GOT3 (cell line): ENCODE results near the gene ELAC2.

Experiments
- DNase-seq: peaks from one replicate; lab custom pipeline; 2025; ENCODE audit warnings: mixed read lengths; lab: John Stamatoyannopoulos, UW

ELAC2 gene

DNA sequence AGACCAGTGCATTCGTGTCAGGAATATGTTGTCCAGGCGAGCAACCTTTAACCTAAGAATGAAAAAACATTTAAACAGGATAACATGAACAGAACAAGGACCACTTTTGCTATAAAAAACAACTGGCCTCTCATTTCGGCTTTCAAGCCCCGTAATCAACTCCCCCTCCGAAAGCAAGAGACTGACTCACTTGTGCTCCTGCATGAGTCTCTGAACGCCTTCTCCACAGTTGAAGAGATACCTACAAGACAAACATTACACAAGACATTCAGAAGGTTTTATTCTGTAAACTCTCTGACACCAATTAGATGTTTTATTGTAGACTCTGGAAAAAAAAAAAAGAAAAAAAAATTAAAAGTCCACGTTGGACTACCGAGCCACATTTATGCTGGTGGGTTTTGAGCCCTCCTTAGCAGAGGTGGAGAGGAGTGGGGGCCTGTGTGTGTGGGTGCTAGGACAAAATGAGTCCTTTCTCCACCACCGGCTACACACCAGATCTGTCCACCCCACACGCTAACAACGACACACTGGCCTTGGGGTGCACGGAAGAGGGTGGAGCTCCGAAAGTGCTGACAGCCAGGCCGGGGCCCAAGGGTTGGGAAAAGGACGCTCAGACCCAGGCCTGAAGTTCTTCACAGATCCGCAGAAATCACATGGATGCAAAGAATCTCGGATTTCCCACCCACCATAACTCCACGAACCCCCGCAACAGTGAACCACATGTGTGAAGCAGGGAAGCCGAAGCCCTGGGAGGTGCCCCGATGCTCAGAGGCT is 759 bp downstream of the ELAC2 start:
- no peak for DNase-seq

DNA sequence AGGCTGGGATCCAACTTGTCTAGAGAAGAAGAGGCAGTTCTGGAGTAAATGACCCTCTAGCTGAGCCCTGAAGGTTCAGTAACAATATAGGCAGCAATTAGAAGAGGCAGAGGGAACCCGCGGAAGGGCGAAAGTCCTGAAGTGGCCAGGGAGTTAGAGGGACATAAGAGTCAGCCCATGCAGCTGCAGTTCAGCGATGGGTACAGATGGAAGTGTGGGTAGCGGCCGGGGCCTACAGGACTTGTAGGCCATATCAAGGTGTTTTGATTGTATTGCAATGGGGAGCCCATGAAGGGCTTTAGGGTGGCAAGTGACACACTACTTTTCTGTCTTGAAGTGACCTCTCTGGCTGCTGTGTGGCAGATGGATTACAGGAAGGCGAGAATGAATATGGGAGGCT is 3.0 kb downstream of the ELAC2 start:
- DNase-seq, result no peak

DNA sequence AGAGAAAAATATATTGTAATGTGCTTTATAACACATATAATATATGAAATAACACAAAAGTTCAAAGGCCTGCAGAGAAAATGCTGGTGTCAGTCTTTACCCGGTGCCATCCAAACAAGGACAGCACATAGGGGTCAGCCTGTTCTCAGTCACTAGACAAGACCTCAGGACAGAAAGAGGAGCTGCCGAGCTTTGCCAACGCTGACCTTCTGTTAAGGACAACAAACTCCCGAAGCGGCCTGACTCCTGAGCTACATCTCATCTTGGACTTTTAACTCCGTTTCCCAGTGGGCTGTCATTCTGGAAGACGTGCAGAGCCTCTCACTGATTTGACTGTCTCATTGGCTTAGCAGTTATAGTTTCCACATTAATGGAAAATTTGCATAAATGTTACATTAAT is 6.9 kb downstream of the ELAC2 start:
- no peak for DNase-seq

DNA sequence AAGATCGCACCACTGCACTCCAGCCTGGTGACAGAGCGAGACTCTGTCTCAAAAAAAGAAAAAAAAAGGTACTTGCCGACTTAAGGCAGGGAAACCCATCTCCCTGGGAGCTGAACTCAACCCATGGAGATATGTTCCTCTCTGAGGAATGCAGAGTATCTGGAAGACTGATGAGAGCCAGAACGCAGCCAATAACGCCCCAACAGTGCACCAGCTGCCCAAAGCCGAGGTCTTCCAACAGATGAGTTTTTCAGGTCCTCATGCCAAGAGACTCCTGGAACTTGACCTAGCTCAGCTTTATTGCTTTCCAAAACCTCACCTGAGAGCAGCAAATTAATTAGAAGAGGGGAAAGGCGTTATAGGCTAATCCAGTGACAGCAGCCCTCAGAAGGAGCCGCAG is 9.4 kb downstream of the ELAC2 start:
- DNase-seq, result no peak

DNA sequence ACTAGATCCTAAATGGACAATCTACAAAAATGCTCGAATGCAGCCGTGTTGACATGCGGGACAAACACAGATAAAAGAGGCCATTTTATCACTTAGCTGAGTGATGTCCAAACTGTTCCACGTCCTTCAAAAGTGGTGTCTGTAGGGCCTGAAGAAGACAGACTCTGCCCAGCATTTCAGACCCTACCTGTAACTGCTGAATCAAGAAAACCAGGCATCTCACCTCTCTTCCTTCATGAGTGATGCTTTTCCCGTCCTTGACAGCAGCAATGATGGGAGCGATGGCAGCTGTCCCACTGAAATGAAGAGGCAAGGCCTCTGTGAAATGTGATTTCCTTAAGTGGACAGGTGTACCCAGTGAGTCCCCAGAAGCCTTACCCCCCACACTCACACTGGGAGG is 12.3 kb downstream of the ELAC2 start:
- no peak for DNase-seq

DNA sequence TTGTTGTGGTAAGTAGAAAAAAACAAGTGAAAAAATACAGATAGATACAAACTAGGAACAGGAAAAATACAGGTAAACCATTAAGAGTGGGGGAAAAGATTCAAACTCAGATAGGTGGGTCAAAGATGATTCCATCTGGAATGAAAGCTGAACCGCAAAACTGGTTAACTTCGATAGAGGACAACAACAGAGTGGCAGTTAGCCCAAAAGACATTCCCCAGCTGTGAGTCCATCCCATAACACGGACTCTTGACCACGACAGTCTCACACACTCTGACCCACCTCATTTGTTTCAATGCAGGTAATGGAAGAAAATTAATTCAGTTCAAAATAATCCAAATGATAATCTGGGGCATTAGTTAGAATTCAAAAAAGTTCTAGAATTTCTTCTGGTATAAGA is 13.5 kb downstream of the ELAC2 start:
- no peak for DNase-seq

DNA sequence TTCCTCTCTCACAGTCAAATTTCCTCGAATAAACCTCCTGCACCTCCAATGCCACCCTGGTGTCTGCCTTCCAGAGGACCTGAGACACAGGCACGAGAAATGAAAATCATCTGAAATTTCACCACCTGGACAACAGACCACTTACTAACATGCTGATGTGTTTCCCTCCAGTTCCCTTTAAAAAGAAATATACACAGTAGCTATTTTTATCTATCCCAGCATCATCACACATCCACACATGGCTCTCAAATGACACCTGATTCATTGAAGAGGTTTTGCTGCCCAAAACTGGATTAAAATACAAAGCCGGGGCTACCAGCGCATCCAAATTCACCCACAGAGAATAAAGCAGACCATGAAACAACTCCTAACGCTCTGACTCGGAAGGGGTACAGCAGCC is 13.9 kb downstream of the ELAC2 start:
- no peak for DNase-seq

DNA sequence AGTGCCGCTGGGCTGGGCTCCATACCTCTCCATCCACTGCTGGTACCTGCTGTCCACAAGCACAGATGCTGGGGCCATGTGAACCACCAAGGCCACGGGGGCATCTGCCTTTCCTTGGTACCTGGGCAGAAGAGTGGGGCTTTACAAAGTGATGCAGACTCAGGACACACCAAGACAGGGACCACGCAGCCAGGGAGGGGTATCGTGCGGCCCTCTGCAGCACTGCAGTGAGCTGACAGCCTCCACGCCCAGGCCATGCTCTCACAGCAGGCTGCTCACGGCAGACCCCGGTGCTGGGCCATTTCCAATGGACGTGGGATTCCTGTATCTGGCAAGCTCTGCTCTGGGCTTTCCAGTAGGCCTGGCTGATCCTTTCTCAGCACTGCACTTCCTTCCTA is 14.4 kb downstream of the ELAC2 start:
- no peak for DNase-seq

DNA sequence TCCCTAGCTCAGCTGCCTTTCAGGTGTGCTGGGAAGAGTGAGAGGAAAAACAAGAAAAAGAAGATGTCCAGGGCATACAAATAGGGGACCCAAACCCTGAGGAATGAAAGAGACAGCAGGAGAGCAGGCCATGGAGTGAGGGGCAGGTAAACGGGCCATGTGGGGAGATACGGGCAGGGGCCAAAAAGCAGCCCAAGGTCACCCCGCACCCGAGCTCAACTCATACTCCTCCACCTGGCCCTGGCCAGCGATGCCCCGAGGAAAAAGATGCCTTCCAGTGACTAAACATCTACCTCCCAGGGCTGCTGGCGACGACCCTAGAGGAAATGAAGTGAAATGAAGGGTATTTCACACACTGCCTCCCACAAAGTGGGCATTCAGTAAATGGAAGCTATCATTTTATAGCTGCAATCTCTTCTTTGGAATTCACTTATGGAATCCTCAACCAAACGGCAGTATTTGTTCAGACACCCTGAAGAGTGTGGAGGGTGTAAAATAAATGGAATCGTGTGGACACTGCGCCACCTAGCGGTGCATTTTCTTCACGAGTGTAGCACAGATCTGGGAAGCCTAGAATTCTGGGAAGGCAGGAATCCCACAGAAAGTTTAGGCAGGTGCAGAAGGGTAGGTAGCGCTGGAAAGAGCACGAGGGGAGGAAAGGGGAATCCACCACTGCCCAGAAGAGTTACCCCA is 14.9 kb downstream of the ELAC2 start:
- no peak for DNase-seq

DNA sequence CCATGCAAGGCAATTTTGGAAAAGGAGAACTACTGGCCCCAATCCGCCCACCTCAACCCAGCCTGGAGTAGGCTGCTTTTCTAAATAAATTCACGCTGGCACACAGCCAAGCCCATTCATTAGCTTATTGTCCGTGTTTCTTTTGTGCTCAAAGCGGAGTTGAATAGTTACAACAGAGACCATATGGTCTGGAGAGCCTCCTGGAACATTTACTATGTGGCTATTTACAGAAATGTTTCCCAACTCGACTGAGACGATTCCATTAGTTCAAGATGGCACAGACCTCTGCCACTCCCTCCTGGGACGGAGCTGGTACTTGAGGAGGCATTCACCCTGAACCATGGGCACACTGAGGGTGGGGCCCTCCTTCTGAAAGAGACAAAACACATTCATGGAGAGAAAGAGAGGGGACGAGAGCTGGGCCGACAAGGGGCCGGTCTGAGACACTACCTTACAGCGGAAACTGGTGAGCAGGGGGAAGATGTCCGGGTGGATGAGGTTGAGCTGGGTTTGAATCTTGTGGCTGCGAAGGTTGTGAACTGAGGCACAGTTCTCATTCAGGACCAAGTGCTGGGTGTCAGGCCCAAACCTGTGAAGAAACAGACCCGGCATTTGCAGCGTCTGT is 15.7 kb downstream of the ELAC2 start:
- no peak for DNase-seq

DNA sequence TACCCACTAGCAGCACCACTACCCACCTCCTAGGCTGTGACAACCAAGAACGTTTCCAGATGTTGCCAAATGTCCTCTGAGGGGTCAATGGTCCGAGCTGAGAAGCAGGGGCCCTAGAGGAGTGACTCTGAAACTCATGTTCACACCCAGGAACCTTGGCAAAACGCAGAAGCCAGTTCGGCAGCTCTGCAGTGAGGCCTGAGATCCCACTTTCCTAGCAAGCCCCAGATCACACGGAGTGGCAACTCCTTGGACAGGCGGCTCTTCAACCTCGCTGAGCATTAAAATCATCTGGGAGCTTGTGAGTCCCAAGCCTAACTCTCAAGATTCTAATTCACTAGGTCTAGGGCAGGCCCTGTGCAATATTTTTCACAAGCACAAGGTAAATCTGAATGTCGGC is 17.3 kb downstream of the ELAC2 start:
- no peak for DNase-seq

DNA sequence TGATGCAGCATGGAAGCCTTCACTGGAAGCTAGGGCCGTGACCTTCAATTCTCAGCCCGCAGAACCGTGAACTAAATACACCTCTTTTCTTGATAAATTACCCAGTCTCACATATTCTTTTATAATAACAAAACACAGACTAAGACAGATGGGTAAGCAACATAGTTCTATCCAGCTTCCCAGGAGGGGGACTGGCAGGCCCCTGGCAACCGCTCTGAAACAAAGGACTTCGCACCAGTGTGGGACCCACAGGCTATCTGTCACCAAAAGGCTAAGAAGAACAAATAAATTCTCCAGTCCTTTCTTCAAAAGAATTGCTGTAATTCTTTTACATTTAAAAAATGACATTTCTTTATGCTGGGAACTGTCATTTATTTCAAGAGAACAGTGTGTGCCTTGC is 19.0 kb downstream of the ELAC2 start:
- DNase-seq, result no peak

DNA sequence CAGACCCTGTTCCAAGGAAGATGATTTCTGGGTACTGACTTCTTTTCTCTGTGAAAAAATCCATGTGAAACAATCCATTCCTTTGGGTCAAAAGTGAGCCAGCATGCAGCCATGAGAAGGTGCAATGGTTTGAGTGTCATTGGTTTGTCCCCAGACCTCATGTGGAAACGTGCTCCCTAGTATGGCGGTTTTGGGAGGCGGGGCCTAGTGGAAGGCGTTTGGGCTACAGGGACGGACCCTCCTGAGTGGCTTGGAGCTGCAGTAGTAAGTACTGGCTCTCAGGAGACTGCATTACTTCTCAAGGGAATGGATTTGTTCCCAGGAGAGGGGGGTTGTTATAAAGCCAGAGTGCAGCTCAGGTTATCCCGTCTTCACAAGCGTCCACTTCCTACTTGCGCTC is 19.4 kb downstream of the ELAC2 start:
- no peak for DNase-seq

DNA sequence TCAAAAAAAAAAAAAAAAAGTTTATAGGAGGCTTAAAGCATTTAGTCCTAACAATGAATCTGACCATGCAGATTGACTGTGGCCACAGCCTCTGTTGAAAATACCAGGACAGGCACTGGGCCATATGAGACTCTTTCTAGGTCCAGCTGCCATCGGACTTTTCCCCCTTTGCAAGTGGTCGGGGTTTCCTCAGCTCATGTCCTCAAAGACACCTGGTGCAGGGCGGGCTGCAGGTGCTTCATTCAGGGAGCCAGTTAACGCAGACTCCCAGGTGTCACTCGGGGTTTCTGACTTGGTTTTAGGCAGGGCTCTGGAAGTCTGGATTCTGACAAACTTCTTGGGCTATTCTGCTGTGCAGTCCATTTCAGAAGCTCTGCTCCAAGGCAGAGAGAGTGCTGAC is 20.9 kb downstream of the ELAC2 start:
- no peak for DNase-seq

DNA sequence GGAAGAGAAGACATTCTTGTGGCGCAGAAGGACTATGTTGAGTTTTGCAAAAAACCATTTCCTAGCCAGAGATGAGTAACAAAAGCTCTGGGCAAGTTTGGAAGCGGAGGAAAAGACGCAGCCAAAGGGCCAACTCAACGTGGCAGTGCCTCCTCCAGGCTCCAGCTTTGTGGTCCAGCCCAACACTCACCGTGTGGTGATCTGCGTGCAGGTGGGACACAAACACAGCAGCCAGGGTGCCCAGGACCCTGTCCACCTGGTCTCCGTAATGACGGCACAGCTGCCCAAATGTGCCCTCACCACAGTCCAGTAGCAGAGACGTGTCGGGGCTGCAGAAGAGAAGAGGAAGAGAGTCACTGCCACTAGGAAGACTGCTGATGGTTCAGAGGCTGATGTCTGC is 21.5 kb downstream of the ELAC2 start:
- DNase-seq, result no peak

DNA sequence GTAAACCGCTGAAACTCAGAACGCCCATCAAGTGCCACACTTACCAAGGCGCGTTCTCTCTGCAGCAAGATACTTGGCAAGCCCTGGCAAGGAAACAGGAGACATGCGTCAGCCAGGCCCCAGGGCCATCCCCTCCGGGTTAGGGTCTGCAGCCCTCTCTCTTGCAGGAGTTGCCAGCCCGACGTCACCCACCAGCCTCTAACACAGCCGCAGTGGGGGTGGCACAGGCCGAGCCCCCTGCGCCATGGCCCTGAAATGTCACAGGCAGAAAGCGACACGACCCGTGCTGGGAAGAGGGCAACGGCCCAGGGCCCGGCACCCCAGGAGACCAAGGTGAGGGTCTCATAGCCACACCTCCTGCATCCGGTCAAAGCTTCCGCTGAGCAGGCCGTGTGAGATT is 21.9 kb downstream of the ELAC2 start:
- no peak for DNase-seq

DNA sequence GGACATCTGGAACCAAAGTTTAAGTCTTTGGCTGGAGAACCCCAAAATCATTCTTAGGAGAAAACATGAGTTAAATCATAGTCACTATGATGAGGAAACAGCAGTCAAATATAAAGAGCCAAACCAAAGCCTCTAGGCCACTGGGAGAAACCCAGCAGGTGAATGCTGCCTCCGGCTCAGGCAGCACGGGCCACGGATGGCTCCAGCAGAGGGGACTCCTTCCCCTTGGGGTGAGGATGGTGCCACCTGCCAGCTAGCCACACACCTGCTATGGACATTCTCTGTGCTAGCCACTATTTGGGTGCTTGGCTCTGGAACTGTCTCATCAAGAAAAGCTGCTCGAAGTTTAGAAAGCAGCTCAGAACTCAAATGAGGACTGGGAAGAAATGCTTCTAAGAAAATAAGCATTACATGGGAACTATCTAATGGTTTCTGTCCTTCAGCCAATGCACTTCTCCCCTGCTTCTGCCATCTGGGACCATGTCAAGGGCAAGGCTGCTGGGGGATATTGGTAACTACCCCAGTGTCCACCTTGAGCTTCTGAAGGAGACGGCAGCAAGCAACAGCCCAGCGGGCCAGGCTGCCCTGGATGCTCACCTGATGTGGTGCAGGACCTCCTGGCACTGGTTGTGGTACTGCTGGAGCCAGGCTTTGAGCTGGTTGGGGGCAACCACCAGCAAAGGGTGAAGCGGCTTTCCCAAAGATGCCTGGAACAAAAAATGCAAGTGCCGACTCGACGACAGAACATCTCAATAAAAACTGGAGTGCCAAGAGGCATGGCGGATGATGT is 22.5 kb downstream of the ELAC2 start:
- DNase-seq, result no peak

DNA sequence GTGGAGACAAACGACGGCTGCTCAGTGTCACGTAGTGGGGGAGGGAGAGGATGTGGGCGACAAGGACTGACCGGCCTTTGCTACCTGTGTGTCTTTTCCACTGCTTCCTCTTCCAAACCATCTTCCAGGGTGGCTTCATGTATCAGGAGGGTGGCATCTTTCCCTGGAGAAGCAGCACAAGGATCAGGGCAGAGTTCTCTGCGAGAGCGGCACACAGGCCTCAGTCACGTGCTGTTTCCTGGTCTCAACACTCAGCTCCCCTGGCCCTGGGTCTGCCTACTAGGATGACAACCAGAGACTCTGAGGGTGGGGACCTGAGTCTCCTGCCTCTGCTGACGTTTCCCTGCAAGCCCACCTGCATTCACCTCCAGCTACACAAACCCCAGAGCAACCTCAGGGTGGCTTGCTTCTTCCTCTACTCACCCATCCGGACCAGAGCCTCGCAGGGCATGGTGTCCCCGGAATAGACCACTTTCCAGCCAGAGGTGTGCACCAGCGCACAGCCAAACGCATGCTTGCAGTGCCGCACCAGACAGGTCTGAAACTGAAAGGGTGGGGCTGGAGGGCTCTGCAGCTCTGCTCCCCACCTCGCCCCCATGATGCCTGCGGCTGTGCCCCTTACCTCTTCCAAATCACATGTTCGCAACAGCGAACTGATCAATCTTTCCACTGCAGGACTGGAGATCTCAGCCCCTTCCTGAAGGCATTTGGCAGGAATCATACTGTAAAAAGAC is 23.3 kb downstream of the ELAC2 start:
- no peak for DNase-seq

DNA sequence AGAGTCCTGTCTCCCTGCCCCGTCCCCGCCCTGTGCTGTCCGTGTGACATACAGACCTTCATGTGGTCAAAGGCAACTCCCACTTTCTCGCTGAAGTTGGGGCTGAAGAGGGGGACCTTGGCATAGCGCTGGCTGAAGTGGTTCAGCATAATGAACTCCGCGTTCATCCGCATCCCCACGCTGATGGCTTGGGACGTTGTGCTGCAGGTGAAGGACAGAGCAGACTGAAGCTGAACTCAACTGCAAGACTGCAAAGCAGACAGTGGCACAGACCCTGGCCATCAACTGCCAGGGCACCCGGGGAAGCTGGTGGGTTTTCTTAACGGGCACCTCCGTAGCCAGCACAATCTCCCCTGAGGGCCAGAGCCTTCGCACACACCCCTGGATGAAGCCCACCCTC is 24.2 kb downstream of the ELAC2 start:
- no peak for DNase-seq

DNA sequence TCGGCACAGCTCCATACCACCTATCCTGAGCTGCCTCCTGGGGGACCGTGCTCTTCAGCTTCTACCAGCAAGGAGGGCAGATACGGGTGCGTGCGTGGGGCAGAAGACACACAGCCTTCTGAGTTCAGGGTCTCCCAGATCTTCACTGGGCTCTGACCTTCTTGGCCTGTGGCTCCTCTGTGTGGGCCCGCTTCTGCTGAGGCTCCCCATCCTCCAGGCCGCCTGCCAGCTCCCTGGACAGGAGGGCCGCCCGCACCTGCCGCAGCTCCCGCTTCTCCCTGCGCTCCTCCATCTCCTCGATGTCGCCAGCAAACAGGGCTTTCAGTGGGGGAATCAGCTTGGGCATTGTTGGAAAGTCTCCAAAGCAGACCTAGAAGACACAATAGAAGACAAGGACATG is 25.2 kb downstream of the ELAC2 start:
- no peak for DNase-seq

DNA sequence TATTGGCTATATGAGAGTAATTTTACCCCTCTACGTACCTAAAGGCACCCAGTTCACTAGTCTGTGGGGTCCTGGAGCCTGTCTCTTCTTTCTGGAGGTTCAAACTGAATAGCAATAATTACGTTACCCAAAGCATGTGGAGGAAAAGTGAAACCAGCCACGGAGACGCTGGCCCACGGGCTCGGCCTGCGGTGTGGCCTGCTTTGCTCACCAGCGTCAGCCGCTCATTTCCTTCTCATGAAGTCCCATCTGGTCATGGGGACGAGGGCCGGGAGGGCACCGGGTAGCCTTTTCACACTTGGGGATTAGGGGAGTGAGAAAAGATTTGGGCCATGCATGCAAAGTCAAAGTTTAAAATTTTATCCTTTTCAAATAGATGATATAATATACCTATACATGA is 26.9 kb downstream of the ELAC2 start:
- no peak for DNase-seq
